Stimulated activated CD8-positive, alpha-beta memory T cell treated with anti-CD3 and anti-CD28 coated beads, Interleukin-7, amount 100 ng/mL, for 4 hours (primary cell): ENCODE data around the gene BBX.

Source experiments
- DNase-seq, 2 donors: peaks; one replicate each; pipeline ENCODE4 v3.0.0-alpha.2; 2020; ENCODE audit warnings: low read depth in 2 of 2

Gene BBX

DNA sequence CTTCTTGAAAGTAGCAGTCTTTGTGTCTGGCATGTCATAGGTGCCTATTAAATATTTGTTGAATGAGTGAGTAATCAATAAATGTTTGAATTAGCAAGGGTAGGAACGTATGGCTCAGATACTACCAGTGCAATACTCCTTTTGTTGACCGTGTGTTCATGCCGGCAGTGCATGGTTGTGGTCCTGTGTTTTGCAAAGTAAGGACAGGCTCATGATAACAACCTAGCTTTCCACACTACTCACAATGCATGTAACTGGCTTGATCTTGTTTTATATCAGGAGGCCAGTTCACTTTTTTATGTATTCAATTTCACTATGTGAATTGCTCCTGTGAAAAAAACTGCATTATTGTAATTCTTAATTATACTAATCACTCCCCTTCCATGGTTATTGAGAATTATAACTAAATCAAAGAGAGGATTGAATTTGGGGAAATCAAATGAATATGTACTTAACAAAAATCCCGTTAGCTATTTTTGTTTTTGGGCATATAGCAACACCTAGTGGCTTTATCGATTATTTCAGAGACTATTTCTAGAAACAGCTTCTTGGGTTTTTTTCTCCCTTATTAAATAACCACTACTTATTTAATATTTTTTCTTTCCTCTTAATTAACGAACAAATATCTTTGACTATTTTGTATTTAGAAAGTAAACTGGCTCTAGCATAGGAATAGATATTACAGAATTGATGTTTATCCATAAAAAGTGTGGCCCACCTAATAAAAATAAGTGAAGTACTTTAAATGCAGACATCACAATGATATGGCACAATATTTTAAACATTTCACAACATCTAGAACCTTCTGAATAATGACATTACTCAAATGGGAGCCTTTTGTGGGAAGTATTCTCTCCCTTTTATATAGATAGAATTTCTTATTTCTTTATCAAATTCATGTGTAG, 218.5 kb downstream of the BBX start:
- no peak for DNase-seq

DNA sequence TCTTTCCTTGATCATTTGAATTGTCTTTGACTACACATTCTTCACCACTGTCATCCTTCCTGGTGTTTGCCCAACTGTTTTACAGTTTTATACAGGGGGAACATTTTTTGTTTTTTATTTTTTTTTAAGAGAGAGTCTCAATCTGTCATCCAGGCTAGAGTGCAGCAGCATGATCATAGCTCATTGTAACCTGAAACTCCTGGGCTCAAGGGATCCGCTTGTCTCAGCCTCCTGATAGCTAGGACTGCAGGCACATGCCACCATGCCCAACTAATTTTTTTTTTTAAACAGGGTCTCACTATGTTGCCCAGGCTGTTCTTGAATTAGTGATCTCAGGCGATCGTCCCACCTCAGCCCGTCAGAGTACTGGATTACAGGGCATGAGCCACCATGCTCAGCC, 222.6 kb downstream of the BBX start:
- no peak for DNase-seq

DNA sequence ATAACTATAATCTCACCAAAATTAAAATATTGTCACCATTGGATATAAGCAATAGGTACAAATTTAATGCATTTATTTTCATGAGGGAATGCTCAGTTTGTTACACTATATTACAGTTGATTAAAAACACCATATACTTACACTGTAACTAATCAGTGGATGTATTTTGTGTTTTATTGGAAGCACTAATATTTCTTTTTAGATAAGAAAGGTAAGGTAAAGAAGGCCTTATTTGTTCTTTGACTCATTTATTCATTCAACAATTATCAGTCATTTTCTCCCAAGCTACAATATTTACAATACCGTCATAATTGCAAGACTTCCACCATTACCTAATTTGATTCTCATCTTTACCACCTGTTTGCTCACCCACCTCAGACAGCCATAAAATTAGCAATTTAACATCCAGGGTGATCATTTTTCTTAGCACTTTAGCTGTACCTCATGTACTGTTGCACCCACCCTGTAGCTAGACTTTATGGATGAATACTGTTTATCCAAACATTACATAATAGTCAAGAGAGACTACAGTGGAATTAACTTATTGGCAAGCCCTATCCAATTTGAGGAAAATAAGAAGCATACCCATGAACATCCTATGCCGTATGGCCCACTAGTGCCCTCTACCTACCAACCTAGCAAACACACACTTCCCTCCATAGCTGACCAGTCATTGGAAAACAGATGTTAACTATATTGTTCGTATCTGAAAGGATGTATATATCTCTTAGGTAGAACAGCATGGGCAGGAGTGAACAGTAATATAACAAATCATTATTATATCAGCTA, 229.6 kb downstream of the BBX start:
- no peak for DNase-seq

DNA sequence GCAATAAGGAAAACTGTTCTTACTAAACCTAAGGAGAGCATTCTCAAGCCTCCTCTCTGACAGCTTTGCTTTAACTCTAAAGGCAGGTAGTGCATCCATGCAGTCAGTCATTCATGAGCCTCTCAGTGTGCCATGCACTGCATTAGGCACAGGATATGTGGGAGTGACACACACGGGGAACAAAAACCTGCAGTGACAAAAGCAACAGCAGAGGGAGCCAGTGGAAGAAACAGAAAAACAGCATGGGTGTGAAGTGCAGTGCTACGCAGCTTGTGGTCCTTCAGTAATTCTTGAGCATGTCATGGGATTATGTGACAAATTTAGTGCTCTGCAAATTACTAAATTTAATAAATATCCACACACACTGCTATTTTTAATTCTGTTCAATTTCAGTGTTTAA, 230.7 kb downstream of the BBX start:
- no peak for DNase-seq

DNA sequence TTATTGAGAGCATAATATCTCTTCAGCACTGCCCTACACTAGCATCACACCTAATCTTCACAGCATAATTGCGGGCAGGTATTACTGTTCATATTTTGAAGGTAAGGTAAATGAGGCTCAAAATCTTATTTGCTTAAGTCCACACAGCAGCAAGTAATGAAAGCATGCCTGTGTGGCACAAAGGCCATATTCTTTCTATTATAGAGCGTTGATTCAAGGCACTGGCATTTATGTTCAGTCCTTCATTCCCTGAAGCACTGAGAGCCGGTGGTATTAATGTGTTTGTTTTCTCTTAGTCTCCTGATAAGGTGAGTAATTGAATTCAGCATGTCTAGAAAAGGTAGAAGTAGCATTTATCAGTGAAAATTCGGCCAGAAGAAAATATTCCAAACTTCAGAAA, 231.2 kb downstream of the BBX start:
- DNase-seq = no peak

DNA sequence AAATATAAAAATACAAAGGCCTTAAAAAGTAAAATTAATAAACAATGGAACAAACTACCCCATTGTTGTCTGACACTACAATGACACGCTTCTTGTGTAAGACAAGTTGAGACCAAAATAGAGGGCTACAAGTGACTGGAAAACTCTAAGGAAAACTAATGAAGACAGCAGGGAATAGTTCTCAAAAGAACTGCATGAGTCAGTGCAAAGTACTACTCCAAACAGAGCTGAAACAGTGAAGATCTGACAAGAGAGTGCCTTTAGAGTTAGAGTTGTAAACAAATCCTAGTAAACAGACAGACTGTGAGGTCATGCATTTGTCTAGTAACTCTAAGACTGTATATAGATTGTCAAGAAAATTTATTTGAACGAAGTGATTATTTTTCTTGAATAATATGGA, 233.9 kb downstream of the BBX start:
- DNase-seq = no peak

DNA sequence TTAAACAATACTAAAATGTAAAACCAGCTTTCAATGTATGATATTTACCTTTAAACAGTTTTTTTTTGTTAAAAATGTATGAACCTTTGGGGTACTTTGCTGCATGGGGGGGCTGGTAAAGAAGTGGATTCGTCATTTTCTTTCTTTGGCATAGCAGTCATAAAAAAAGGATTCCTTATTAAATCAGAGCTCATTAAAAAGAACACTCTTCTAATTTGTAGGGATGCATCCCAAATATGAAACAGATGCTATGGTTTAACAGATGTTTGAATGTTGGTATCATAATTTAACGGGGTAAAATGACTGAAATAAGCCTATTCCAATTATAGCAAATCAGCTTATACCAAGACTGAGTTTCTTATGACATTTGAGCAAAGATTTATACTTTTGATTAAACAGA, 234.4 kb downstream of the BBX start:
- DNase-seq = no peak

DNA sequence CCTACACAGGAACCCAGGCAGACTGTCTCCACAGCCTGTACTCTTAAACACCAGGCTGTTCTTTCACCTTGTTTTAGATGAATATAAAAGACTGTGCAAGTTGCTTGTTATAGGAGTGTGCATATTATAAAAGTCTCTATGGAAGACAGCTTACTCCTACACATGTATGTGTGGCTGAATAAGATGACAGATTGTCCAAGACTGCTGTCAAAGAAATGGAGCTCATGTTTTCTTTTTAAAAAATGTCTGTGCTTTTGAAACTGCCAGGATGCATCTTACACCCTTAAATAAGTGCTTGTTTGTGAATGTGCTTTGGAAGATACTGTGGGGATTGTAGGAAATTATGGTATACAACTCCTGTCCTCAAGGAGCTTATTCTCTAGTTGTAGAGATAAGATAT, 237.4 kb downstream of the BBX start:
- no peak for DNase-seq

DNA sequence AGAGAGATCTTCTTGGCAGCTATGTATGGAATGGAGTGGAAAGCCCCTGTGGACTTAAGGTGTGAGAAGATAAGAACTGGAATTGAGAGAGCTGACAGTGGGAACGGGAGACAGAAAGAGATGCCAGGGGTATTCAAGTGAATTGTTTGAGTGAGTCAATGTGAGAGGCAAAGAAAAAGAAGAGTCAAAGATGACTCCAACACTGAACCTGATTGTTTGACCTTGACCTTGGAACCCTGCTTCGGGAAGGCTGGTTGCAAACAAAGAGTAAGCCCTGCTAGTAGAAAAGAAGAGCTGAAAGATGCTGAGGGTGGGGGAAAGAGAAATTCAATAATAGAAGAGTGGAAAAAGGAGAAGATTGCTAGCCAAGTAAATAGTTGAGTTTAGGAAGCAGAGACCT, 238.6 kb downstream of the BBX start:
- DNase-seq = no peak

DNA sequence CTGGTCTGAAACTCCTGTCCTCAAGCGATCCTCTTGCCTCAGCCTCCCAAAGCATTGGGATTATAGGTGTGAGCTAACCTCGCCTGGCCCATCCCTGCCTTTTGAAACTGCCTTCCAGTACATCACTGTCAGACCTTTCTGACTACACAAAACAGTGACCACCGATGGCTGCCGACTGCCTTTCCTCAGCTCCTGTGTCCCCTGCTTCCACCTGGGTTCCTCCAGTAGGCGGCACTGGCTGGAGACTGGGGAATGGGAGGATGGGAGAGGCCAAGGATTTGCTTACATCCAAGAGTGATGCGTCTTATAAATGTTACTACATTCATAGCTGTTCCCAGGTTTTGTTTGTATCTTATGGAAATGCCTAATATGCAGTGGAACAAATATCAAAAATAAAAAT, 242.8 kb downstream of the BBX start:
- no peak for DNase-seq

DNA sequence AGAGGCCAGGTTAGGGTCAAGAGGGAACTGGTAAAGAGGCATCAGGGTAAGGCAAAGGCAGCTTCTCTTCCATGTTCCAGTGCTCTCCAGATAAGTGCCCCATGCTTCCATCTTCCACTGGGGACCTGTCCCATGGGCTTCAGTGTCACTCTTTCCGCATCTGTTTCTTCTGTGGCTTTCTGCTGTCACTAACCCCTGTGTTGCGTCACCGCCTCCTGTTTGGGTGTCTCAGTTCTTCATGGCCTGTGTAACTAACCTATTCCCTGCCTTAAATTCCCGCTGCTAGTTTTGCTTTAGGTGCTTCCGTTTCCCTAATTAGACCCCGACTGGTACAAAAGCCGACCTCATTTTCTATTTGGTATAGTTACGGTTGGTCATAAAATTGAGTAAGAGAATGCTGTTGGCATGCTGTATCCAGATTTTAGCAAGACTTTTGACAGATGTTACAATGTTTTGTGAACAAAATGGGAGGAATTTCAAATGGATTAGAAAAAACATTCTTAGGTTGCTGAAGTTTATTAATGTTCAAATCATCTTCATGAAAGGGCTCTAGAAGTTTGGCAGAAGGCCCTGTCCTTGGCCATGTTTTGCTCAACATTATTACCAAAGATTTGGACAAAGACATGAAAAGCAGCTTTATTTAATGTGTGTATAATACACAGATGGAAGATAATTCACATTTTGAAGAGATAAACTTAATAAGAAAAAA, 245.3 kb downstream of the BBX start:
- DNase-seq = no peak

DNA sequence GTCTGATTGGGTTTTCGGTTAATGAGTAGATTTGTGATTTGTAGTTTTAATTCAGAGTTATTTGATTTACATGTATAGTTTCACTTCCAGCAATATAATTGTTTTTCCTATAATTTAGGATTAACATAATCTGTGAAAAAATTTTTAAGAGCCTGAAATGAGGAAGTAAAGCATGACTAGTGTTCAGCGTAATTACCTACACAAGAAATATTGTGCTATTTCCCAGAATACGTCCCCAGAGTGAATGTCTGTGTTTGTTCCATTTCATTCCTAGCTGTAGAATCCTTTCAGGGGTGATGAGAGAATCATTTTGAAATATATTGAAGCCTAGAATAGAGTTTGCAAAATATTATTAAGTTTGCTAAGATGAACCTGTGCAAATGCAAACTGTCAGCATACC, 247.1 kb downstream of the BBX start:
- DNase-seq = no peak

DNA sequence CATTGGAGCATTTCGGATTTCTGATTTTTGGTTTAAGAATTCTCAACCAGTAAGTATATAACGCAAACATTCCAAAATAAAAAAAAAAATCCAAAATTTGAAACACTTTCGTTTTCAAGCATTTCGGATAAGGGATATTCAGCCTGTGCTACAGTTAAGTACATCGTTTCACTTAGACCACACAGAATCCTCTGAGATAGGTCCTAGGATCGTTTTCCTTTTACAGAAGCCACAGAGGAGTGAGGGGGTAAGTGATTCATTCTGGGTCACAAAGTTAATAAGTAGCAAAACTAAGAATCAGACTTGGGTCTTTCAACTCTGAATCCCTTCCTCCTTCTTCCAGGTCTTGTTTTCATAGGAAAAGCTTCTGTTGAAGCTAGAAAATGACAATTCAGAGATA, 249.3 kb downstream of the BBX start:
- DNase-seq = no peak

DNA sequence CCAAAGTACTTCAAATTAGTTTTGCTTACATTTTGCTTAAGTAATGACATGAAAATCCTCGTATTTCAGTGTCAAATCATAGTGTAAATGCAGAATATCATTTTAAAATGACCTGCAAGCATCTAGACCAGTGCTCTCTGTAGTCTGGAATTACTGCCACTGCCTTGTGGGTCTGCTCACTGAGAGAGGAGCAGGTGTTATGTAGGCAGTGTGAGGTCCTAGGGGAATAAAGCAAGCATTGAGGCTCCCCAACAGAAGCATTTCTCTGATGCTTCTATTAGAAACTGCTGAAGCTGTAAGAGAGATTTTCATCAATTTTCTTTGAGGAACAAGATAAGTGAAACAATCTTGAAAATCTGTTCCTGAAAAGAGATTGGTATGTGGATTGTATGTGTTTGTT, 253.2 kb downstream of the BBX start:
- no peak for DNase-seq

DNA sequence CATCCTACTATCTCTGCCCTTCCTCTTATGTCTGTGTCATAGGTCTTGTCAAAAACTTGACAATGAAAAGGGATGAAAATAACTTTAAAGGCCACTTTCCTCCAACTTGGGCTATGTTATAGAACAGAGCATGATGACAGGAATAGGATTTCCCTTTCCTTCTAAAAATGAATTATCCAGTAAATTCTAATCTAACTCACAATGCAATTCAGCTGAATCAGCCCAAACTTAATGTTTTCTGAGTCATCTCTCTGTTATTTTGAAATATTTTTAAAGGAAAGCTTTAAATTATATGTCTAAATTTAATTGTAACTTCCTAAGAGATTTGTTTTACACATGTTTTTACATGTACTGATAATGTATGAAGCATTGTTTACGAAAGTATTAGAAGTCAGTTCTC, 258.5 kb downstream of the BBX start:
- no peak for DNase-seq

DNA sequence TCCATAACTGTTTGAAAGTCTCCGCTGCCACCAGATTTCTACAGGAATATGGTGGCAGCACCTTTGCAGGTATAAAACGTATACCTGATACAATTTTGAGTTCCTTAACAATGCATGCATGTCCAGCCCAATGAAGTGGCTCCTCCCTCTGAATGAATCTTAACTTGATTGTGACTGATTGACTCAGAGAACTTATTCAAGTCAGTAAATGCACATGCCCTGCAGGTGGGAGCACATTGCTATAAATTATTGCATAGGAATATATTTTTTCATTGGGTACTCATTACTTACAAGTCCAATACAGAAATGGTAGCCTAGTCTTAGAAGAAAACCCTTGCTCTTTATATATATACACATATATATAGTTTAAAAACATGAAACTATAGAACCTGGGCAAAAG, 259.3 kb downstream of the BBX start:
- DNase-seq = no peak

DNA sequence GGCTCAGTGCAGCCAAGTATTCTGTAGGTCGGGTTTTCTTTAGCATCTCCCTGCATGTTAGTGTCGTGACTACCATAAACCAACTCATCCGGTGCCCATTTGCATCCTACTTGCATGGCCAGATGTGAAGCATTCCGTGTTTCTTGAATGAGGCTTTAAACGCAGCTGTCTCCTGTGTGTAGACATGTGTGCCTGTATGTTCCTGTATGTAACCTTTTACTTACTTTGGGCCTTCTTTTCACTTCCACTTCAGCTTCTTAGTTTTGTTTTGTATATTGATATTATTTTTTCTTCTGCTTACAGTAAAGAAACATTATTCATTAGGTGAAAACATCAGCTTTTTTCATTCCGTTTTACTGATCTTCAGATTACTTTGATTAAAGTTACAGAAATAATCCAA, 267.9 kb downstream of the BBX start:
- DNase-seq = no peak

DNA sequence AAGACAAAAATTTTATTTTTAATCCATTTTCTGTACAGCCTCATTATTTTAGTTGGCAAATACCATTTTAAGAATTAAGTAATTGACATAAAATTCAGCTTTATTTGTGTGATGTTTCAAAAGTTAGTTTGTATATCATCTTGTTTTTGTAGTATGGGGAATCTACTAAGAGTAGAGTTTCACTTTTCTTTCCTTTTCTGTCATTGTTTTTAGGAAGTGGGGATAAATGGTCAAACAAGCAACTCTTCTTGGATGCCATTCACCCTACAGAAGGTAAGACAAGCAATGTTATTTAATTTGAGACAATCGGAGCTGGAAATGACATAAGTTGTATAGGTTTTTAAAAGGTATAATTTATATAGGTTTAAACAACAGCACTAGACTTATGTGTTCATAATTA, 268.3 kb downstream of the BBX start:
- DNase-seq = no peak

DNA sequence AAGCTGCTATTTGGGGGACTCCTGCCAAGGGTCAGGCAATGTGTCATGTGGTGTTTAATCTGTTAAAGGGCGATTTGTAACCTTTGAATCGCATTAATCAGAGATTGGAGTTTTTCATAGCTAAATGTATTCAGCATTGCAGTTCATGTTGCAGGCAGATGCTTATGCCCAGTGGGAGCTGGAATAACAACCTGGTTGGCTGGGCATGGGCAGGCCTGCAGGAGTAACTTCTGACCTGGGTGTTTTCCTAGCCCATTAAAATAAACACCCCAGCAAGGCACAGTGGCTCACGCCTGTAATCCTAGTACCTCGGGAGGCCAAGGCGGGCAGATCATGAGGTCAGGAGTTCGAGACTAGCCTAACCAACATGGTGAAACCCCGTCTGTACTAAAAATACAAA, 268.7 kb downstream of the BBX start:
- no peak for DNase-seq

DNA sequence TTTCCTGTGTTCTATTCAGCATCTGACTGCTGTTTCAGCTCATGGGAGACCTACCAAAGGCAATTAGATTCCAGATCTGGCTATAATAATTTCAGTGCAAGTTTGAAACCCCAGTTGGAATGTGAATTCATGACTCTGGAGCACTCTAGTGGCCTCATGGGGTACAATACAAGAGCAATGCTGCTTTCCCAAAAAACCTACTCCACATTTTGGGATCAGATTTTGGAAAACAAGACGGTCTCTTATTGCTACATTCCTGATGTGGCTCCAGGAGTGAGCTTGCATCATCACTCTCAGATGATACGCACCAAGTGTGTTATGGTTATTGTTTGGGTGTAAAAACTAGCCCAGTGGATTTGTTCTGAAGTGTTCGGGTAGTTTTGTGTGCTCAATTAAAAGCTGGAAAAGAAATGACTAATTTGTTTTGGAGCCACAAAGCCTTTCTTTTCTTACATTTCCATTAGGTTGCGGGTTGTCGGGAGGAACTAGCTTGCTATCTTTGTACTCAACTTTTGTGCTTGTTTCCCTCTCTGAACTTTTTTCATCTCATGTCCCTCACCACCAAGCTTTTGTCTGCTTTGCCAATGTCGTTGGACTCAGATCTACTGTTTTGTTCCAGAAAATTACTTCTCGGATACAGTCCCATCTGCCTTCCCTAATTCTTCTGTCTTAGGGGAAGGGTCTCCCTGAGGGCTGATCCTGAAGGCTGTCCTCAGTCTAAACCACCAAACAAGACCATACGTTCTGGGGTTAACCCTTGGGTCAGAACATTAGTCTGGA, 272.1 kb downstream of the BBX start:
- DNase-seq = no peak

DNA sequence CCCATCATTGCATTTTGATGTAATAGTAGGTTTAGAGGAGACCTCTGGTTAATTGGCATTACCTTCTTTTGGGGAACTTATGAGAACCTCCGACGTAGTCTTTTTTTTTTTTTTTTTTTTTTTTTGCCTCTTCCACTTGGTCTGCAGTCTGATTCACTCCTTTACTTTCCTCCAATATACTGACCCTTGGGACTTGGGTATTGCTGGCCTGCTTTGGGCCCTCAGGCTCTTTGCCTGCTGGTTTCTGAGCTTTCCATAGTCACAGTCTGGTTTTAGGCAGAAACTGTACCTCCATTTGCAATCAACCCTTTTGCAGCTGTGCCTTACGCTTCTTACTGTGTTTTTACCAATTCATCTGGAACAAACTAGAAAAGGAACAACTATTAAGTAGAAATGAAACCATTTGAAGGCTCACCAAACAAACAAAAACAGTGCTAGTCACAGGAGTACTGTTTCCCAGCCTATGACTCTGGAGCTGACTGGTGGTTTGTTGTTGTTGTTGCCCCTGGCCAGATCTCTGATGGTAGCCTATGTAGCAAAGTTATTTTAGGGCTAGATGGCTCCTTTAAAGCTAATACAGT, 272.8 kb downstream of the BBX start:
- DNase-seq = no peak
